Stimulated activated memory B cell treated with anti-CD40 and anti-IgM and Interleukin-4, amounts not matched to agents 10 μg/mL and 1 μg/mL and 100 μg/mL, for 72 hours (primary cell): ENCODE measurements around the gene ING5.

ENCODE experiments used
- ATAC-seq: fragments of 150-1000 bp; cut with Tn5 transposase; 2 replicates; pipeline ENCODE4 v1.10.0; 2021
- H3K27ac Mint-ChIP-seq: one replicate; pipeline ENCODE4 v1.8.0; 2022; ENCODE audit warnings: mild to moderate bottlenecking, mixed read lengths
- H3K27me3 Mint-ChIP-seq: one replicate; pipeline ENCODE4 v1.8.0; 2022; ENCODE audit warnings: mixed read lengths
- H3K36me3 Mint-ChIP-seq: one replicate; pipeline ENCODE4 v1.8.0; 2022; ENCODE audit warnings: mixed read lengths
- H3K4me1 Mint-ChIP-seq: one replicate; pipeline ENCODE4 v1.8.0; 2022; ENCODE audit warnings: mixed read lengths
- H3K4me3 Mint-ChIP-seq: one replicate; pipeline ENCODE4 v1.8.0; 2022; ENCODE audit warnings: mild to moderate bottlenecking, moderate library complexity, mixed read lengths
- H3K9me3 Mint-ChIP-seq: one replicate; pipeline ENCODE4 v1.8.0; 2022; ENCODE audit warnings: mixed read lengths

Gene ING5

GRCh38 chr2:241777170-241777685, 75.4 kb downstream of the ING5 start:
- ATAC-seq: no peak
- peaks cover 10% of the 10 kb centered on the region for H3K4me1 Mint-ChIP-seq
- H3K4me3 Mint-ChIP-seq: no peak overlapping the region
- H3K9me3 Mint-ChIP-seq: no peaks in the 10 kb centered on the region
- H3K27me3 Mint-ChIP-seq: peaks cover 28% of the 10 kb centered on the region
- H3K36me3 Mint-ChIP-seq: no peaks in the 10 kb centered on the region
- H3K27ac Mint-ChIP-seq: no peak overlapping the region

GRCh38 chr2:241777686-241778627, 76.1 kb downstream of the ING5 start:
- H3K4me1 Mint-ChIP-seq: peaks cover 3% of the 10 kb centered on the region
- no peak overlapping the region for H3K27ac Mint-ChIP-seq
- peaks cover 28% of the 10 kb centered on the region for H3K27me3 Mint-ChIP-seq
- H3K36me3 Mint-ChIP-seq: no peaks in the 10 kb centered on the region
- H3K9me3 Mint-ChIP-seq: no peaks in the 10 kb centered on the region
- ATAC-seq: no peak
- no peak overlapping the region for H3K4me3 Mint-ChIP-seq
